ENCODE results near the gene FHIT.
A peak's percentile ranks its signal among the peaks of the same experiment; 100 is the strongest.
"Not testable (repeated sequence)": the region's sequence is repeated elsewhere in the genome, so short reads cannot be mapped to it uniquely, and the experiment has no call there.

Gene FHIT

GRCh38 chr3:61226166-61226686 is 25.0 kb downstream of the FHIT start:
- no peak for DNase-seq

- DNase-seq = no peak
These were observed 26.4 kb downstream of the FHIT start for GRCh38 chr3:61224823-61225222.

GRCh38 chr3:61223451-61223850 is 27.8 kb downstream of the FHIT start:
- DNase-seq = no peak

DNA sequence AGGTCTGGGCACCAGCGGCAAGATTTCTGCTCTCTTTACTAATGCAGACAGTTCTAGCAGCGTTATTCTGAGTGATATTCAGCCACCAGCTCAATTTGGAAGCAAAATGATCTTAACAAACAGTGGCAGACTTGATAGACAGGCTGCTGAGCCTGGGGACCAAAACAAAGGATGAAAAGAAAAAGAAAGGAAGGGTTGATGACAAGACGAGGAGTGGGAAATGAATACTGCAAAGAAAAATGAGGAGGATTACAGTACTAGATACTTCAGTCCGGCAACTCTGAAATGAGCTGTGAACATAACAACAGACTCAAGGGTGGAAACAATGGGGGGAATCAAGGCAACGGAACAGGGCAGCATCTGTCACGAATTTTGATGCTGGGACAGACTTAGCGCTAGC is 28.8 kb downstream of the FHIT start:
- DNase-seq = no peak

GRCh38 chr3:61221759-61222362 is 29.4 kb downstream of the FHIT start:
- no peak for DNase-seq

DNA sequence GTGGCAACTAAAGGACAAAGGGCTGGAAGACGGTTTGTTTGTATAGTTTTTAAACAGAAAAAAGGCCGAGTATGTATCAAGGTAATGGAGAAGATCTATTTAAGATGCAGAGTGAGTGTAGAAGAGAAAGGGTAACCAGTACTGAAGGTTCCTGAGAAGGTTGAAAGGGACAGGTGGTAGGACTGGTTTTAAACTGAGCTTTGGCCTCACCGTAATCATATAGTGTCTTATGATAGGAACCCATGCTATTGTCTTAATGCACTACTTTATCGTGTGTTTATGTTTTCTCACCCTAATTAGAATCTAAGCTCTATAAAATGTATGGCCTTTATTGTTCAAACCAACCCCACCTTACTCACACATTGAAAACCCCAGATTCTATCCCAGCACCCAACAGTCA is 32.7 kb downstream of the FHIT start:
- no peak for DNase-seq

DNA sequence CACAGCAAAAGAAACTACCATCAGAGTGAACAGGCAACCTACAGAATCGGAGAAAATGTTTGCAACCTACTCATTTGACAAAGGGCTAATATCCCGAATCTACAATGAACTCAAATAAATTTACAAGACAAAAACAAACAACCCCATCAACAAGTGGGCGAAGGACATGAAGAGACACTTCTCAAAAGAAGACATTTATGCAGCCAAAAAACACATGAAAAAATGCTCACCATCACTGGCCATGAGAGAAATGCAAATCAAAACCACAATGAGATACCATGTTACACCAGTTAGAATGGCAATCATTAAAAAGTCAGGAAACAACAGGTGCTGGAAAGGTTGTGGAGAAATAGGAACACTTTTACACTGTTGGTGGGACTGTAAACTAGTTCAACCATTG is 35.1 kb downstream of the FHIT start:
- DNase-seq = not testable (repeated sequence)

- no peak for DNase-seq
These were observed 49.2 kb downstream of the FHIT start for GRCh38 chr3:61202086-61202485.

DNA sequence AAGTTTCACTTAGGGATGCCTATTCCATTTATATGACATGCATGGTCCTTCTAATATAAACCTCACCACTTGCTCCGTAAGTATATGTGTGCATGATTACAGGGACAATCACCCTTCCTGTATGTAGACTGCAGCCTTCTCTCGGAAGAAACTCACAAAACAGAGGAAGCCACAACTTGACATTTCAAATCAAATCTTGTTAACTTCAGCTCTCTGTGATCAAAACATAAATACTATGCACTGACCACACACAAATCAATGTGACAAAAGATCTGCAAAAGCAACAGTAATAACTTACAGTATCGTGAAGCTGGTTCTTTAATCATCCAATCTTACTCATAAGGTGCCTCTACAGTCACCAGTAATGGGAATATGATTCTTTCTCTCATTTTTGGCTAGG is 50.2 kb downstream of the FHIT start:
- no peak for DNase-seq

DNA sequence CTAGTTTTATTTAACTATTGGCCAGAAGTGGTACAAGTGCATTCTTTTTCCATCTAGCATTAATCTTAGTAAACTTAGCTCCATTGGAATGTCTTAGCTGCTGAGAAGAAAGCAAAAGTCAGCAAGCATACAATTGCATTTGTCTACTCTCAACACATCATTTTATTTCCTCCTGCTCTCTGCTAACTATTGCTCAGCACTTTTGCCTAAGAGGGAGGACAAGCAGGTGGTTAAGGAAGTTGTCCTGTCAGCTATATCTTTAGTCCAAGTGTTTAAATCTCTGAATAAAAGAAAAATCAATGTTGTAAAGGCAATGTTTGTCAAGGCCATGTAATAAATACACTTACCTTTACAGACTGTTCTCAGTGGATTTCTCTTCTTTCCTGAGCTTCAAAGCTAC is 51.0 kb downstream of the FHIT start:
- no peak for DNase-seq

DNA sequence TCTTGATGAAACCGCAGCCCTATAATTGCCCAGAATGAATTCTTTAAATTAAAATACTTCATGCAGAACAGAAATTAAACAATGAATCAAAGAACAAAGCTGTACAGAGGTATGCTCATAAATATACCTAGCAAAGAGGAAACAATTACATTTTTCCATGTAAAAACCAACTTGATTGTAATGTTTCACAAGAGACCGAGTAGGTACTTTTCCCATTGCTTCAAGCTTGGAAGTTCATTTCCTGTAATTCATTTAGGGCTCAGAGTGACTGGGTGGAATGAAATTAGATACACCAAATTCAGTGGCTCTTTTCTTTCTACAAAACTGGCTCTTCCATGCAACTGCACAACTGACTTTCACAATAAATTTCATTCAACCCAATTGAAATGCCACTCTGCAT is 51.4 kb downstream of the FHIT start:
- DNase-seq = no peak

DNA sequence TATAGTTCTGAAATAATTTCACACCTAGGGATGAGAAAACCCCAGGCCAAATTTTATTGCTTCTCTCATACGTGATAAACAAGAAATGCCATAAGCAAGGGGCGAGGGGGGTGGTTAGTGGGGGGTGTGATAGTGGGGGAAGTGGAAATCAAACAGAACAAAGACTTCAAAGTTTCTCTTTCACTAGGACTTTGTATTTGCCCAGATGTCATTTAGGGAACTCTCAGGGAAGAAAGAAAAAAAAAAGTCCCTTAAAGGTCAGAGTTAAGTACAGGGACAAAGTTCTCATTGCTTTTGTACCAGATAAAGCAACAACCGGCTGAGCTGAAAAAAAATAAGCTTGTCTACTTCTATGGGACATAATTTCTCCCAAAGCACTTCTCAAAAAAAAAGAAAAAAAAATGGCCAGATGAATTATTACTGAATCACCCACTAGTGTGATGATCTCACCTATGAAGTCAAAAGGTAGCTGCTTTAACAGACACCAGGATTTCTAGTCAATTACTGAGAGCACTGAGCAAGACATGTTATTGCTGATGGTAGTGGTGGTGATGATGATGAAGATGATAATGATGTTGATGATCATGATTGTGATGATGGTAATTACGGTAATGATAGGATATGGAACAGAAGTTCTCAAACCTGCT is 56.2 kb downstream of the FHIT start:
- DNase-seq = no peak

DNA sequence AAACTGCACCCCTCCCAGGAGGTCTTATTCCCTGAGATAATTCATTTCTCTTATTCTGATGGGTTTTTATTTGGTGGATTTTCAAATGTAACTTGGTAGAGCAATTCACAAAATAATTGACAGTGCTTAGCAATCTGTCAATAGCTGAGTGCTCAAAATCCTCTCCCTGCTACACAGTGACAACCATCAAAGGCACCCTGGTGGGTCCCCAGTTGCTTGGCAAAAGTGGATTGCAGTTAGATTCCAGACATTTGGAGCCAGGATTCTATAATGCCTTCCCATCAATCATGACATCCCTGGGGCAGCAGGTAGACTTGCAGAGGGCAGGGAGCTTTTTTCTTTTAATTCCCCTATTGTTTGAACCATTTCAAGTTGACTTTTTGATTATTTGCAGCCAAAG is 59.0 kb downstream of the FHIT start:
- DNase-seq = no peak

- DNase-seq = not testable (repeated sequence)
These were observed 61.0 kb downstream of the FHIT start for GRCh38 chr3:61190205-61190604.

GRCh38 chr3:61186030-61186429 is 65.2 kb downstream of the FHIT start:
- DNase-seq = no peak

- no peak for DNase-seq
These were observed 66.3 kb downstream of the FHIT start for GRCh38 chr3:61184956-61185355.

GRCh38 chr3:61182662-61183061 is 68.6 kb downstream of the FHIT start:
- peak; percentile 19 to 22 (median 19) for DNase-seq

GRCh38 chr3:61181874-61182273 is 69.4 kb downstream of the FHIT start:
- peak; percentile 44 to 65 (median 46) for DNase-seq

- DNase-seq = no peak
These were observed 71.0 kb downstream of the FHIT start for GRCh38 chr3:61180206-61180605.

- no peak for DNase-seq
These were observed 73.1 kb downstream of the FHIT start for GRCh38 chr3:61178167-61178566.

DNA sequence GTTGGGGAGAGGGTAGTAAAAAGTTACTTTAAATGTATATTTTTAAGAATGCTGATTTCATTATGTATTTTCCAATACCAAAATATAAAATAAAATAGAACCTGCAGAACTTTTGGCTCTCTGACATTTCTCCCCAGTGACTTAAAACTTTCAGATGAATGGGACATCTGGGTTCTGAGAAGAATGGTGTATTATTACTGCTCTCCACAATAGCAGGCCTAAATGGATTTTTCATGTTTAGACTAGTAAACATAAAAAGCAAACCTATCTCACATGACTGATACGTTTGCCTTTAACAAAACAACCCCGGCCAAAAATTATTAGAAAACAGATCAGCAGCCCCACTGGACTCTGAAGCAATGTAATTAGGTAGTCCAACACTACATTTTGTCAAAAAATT is 73.8 kb downstream of the FHIT start:
- DNase-seq = no peak

- no peak for DNase-seq
These were observed 77.6 kb downstream of the FHIT start for GRCh38 chr3:61173676-61174075.

DNA sequence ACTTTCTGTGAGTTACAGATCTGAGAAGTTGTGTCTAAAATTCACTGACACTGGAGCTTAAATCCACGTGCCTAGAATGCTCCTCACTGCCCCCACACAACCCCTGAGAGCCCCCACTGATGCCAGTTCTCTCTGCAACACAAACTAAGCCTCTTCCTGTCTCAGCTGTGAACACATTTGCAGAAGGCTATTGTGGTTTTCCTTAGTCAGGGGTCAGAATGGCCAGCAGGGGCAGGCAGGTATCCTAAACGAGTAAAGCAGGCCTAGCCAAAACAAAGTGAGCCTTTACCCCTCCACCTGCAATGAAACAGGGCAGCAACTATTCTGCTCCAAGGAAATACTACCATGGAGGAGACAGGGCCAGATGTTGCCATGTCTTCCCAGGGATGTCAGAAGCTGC is 78.6 kb downstream of the FHIT start:
- DNase-seq = no peak

- DNase-seq = no peak
These were observed 79.0 kb downstream of the FHIT start for GRCh38 chr3:61172203-61172602.
